NCI-H748 (cell line): ENCODE data around the gene RPL7A.
"Not testable (repeated sequence)": the region's sequence is repeated elsewhere in the genome, so short reads cannot be mapped to it uniquely, and the experiment has no call there.

ENCODE experiments used
- DNase-seq: peaks from one replicate; lab custom pipeline; 2025; ENCODE audit not compliant: unreplicated experiment; lab: John Stamatoyannopoulos, UW

The RPL7A gene

GRCh38 chr9:133386338-133386737, 38.3 kb downstream of the RPL7A start:
- DNase-seq, result no peak

GRCh38 chr9:133387680-133388079, 39.7 kb downstream of the RPL7A start:
- DNase-seq, result no peak

DNA sequence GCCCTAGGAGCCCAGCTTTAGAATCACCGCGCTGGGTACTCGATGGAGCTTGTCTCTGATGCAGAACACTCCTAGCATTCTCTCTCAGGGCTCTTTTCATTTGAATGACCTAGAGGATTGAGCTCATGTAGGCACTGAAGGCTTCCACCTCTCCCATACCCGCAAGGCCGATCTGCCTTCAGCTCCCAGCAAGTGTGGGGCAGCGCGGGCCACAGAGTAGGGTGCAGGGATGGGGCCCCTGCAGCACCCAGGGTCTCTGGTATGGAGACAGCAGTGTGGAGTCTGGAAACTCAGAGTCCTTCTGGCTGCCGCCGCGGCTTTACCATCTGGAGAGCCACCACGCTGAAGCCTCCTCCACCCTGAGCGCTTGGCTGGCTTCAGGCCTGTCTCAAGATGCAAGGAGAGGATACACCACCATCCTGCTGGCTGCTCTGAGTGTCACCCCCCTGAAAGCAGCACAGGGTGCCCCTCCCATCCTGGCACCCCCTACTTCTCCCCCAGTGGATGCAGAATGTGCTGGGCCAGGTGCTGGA, 41.1 kb downstream of the RPL7A start:
- DNase-seq, result no peak

- no peak for DNase-seq
Measured at GRCh38 chr9:133389562-133389961, 41.5 kb downstream of the RPL7A start.

GRCh38 chr9:133390713-133391112, 42.7 kb downstream of the RPL7A start:
- no peak for DNase-seq

- DNase-seq, result not testable (repeated sequence)
Measured at GRCh38 chr9:133391449-133391848, 43.4 kb downstream of the RPL7A start.

GRCh38 chr9:133392308-133392707, 44.3 kb downstream of the RPL7A start:
- DNase-seq, result not testable (repeated sequence)

DNA sequence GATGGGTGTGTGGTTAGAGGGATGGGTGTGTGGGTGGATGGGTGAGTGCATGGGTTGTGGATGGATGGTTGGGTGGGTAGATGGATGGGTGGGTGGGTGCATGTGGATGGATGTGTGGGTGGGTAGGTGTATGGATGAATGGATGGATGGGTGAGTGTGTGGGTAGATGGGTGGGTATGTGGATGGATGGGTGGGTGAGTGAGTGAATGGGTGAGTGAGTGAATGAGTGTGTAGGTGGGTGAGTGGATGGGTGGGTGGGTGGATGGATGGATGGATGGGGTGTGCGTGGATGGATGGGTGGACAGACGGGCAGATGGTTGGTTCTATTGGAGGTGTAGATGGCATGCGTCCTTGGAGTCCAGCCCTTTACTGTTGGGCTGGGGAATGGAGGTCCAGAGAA, 45.4 kb downstream of the RPL7A start:
- no peak for DNase-seq

DNA sequence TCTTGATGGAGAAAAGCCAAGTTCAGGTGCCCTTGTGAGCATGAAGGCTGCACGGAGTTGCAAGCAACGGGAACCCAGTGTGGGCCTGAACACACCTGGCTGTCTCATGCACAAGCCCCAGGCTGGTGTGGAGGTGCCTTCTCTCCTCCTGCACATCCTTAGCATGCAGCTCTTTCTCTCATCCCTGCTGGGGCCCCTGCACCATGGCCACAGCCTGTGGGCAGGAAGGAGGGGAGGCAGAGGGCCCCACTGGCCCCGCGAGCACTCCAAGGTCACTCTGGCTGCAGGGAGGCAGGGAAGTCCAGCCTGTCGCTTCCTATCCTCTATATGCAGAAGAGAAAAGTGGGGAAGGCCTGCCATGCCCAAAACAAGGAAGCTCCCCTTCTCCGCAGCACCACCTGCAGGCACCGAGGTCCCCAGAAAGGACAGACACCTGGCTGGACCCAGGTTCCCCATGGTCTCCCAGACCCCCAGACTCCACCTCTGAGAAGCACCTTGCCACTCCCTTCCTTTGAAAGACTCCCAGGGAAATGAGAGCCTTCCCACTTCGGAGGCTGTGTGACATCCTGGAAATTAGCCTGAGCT, 46.8 kb downstream of the RPL7A start:
- no peak for DNase-seq

- DNase-seq, result no peak
Measured at GRCh38 chr9:133396952-133397351, 48.9 kb downstream of the RPL7A start.

DNA sequence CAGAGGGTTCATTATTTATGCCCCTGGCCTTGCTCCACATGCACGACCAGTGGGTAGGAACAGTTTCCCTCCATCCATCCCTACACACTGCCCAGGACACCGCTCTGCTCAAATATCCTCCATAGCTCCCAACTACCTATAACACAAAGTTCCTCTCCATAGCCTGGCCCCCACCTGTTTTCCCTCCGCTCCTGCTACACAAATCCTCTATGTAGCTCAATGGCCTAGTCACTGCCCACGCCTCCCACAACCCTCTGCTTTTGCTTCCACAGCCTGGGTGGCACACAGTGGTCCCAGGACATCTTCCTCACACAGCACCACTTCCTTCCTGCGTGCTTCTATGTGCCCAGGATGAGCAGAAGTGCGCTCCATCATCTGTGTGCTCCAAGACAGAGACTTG, 49.4 kb downstream of the RPL7A start:
- no peak for DNase-seq

- DNase-seq, result no peak
Measured at GRCh38 chr9:133397895-133398294, 49.9 kb downstream of the RPL7A start.

GRCh38 chr9:133400292-133400691, 52.3 kb downstream of the RPL7A start:
- DNase-seq, result no peak
